ENCODE measurements around the gene IGLL1. TPM values are rescaled to one million over a fixed set of nuclear protein-coding genes. Genes with fewer than 3 reads are reported as not detected.

Gene IGLL1
- polyA plus RNA-seq, 1 donor from 2014 or later, result not detected

GRCh38 chr22:23621082-23621780 lies 41.1 kb upstream of the IGLL1 start:
- H2AFZ ChIP-seq (ENCODE audit: low read depth, low read length), result no peak overlapping the region
- no peaks in the 10 kb centered on the region for H3K36me3 ChIP-seq (ENCODE audit: insufficient read depth, low read length)
- H3F3A ChIP-seq (ENCODE audit: insufficient read depth, low read length, poor library complexity, severe bottlenecking), result no peaks in the 10 kb centered on the region
- H4K20me1 ChIP-seq (ENCODE audit: insufficient read depth), result no peaks in the 10 kb centered on the region
- H3K27ac ChIP-seq (ENCODE audit: low read length), result no peak overlapping the region
- H3K27me3 ChIP-seq (ENCODE audit: insufficient read depth, low read depth, low read length), result no peaks in the 10 kb centered on the region
- TF ChIP-seq POLR2AphosphoS5 (IDR thresholded peaks at IDR 0.05), result no peak
- no peak for TF ChIP-seq CTCF (IDR thresholded peaks at IDR 0.05; ENCODE audit: poor library complexity, severe bottlenecking)
- TF ChIP-seq EP300 (conservative IDR thresholded peaks at IDR 0.05; ENCODE audit: poor library complexity, severe bottlenecking), result no peak
- no peak for TF ChIP-seq MXI1 (conservative IDR thresholded peaks at IDR 0.05; ENCODE audit: poor library complexity, severe bottlenecking)
- TF ChIP-seq SMC3 (conservative IDR thresholded peaks at IDR 0.05; ENCODE audit: poor library complexity), result no peak
- TF ChIP-seq TAF1 (IDR thresholded peaks at IDR 0.05; ENCODE audit: low read depth), result no peak
- TF ChIP-seq EZH2 (IDR thresholded peaks at IDR 0.05; ENCODE audit: borderline replicate concordance, insufficient read depth, low read length, poor library complexity, severe bottlenecking), result no peak
- TF ChIP-seq, protein P1, sequence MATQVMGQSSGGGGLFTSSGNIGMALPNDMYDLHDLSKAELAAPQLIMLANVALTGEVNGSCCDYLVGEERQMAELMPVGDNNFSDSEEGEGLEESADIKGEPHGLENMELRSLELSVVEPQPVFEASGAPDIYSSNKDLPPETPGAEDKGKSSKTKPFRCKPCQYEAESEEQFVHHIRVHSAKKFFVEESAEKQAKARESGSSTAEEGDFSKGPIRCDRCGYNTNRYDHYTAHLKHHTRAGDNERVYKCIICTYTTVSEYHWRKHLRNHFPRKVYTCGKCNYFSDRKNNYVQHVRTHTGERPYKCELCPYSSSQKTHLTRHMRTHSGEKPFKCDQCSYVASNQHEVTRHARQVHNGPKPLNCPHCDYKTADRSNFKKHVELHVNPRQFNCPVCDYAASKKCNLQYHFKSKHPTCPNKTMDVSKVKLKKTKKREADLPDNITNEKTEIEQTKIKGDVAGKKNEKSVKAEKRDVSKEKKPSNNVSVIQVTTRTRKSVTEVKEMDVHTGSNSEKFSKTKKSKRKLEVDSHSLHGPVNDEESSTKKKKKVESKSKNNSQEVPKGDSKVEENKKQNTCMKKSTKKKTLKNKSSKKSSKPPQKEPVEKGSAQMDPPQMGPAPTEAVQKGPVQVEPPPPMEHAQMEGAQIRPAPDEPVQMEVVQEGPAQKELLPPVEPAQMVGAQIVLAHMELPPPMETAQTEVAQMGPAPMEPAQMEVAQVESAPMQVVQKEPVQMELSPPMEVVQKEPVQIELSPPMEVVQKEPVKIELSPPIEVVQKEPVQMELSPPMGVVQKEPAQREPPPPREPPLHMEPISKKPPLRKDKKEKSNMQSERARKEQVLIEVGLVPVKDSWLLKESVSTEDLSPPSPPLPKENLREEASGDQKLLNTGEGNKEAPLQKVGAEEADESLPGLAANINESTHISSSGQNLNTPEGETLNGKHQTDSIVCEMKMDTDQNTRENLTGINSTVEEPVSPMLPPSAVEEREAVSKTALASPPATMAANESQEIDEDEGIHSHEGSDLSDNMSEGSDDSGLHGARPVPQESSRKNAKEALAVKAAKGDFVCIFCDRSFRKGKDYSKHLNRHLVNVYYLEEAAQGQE (IDR thresholded peaks at IDR 0.05; ENCODE audit: borderline replicate concordance), result no peak
- TF ChIP-seq RAD21 (conservative IDR thresholded peaks at IDR 0.05), result no peak
- no peak overlapping the region for H3K4me3 ChIP-seq (ENCODE audit: low read length)
- H3K4me2 ChIP-seq (ENCODE audit: low read length), result no peak overlapping the region
- H3K9ac ChIP-seq (ENCODE audit: low read length), result no peak overlapping the region
- no peaks in the 10 kb centered on the region for H3K9me3 ChIP-seq (ENCODE audit: low read length)
- no peaks in the 10 kb centered on the region for H3K9me2 ChIP-seq (ENCODE audit: insufficient read depth, low read length)
- no peaks in the 10 kb centered on the region for H3K79me2 ChIP-seq (replicated peaks; ENCODE audit: insufficient read depth, low read length)

GRCh38 chr22:23613193-23613972 lies 33.3 kb upstream of the IGLL1 start:
- H3K9me2 ChIP-seq (ENCODE audit: insufficient read depth, low read length), result no peaks in the 10 kb centered on the region
- no peaks in the 10 kb centered on the region for H3K79me2 ChIP-seq (replicated peaks; ENCODE audit: insufficient read depth, low read length)
- TF ChIP-seq MXI1 (conservative IDR thresholded peaks at IDR 0.05; ENCODE audit: poor library complexity, severe bottlenecking) (no peak), RAD21 (conservative IDR thresholded peaks at IDR 0.05) (no peak), CTCF (IDR thresholded peaks at IDR 0.05; ENCODE audit: poor library complexity, severe bottlenecking) (no peak), EZH2 (IDR thresholded peaks at IDR 0.05; ENCODE audit: borderline replicate concordance, insufficient read depth, low read length, poor library complexity, severe bottlenecking) (no peak), POLR2AphosphoS5 (IDR thresholded peaks at IDR 0.05) (no peak), TAF1 (IDR thresholded peaks at IDR 0.05; ENCODE audit: low read depth) (no peak), EP300 (conservative IDR thresholded peaks at IDR 0.05; ENCODE audit: poor library complexity, severe bottlenecking) (no peak), SMC3 (conservative IDR thresholded peaks at IDR 0.05; ENCODE audit: poor library complexity) (no peak)
- TF ChIP-seq, protein P1 (IDR thresholded peaks at IDR 0.05; ENCODE audit: borderline replicate concordance), result no peak
- no peaks in the 10 kb centered on the region for H4K20me1 ChIP-seq (ENCODE audit: insufficient read depth)
- no peaks in the 10 kb centered on the region for H3F3A ChIP-seq (ENCODE audit: insufficient read depth, low read length, poor library complexity, severe bottlenecking)
- no peak overlapping the region for H3K4me3 ChIP-seq (ENCODE audit: low read length)
- no peaks in the 10 kb centered on the region for H3K36me3 ChIP-seq (ENCODE audit: insufficient read depth, low read length)
- H3K9ac ChIP-seq (ENCODE audit: low read length), result no peak overlapping the region
- no peak overlapping the region for H2AFZ ChIP-seq (ENCODE audit: low read depth, low read length)
- H3K9me3 ChIP-seq (ENCODE audit: low read length), result no peaks in the 10 kb centered on the region
- no peak overlapping the region for H3K27ac ChIP-seq (ENCODE audit: low read length)
- H3K4me2 ChIP-seq (ENCODE audit: low read length), result no peak overlapping the region
- H3K27me3 ChIP-seq (ENCODE audit: insufficient read depth, low read depth, low read length), result no peaks in the 10 kb centered on the region
